CD4-positive, alpha-beta T cell (primary cell): ENCODE data around the gene GALNT10. TPM values are rescaled to one million over a fixed set of nuclear protein-coding genes. Genes with fewer than 3 reads are reported as not detected.

Source experiments
- ATAC-seq: fragments of 200-7000 bp; cut with Tn5 transposase; one replicate; pipeline ENCODE4 v1.10.0; 2022; ENCODE audit warnings: mild to moderate bottlenecking; ENCODE audit not compliant: poor library complexity
- CTCF ChIA-PET: fragments of 350-600 bp; sonication (Branson Sonifier 250); formaldehyde crosslinking; loops from one replicate; lab custom pipeline; 2021; ENCODE audit warnings: antibody characterized with exemption, inconsistent platforms; lab: Charles Lee
- POLR2A ChIA-PET: fragments of 350-600 bp; sonication (Branson Sonifier 250); formaldehyde crosslinking; loops from one replicate; lab custom pipeline; 2021; ENCODE audit warnings: antibody characterized with exemption, inconsistent platforms; lab: Charles Lee
- DNase-seq, 14 experiments: peaks; one replicate each; pipeline ENCODE4 v3.0.0-alpha.2; 2013 to 2020; ENCODE audit warnings: mixed read lengths in 2 of 14
- H3K27ac ChIP-seq, 2 donors: one replicate each; pipeline versions ENCODE4 v1.5.1 to v1.7.0; 2013; ENCODE audit warnings: low read length in 2 of 2, low read depth in 1 of 2, mild to moderate bottlenecking in 1 of 2
- H3K27me3 ChIP-seq, 2 experiments: 1 replicate in 1 of 2; 2 replicates in 1 of 2; pipeline versions ENCODE4 v1.6.1 to v1.7.0; 2013; ENCODE audit warnings: low read length in 2 of 2, control low read depth in 1 of 2, mild to moderate bottlenecking in 1 of 2, moderate library complexity in 1 of 2; ENCODE audit not compliant: insufficient read depth in 2 of 2, control insufficient read depth in 1 of 2
- H3K36me3 ChIP-seq: one replicate; pipeline ENCODE4 v1.6.1; 2013; ENCODE audit warnings: low read length, control low read depth; ENCODE audit not compliant: insufficient read depth
- H3K4me1 ChIP-seq: one replicate; pipeline ENCODE4 v1.6.1; 2013; ENCODE audit warnings: low read length, control low read depth; ENCODE audit not compliant: insufficient read depth
- H3K4me3 ChIP-seq: one replicate; pipeline ENCODE4 v1.5.1; 2013; ENCODE audit warnings: mild to moderate bottlenecking, low read length, moderate library complexity
- H3K9me3 ChIP-seq, 2 experiments: 1 replicate in 1 of 2; 2 replicates in 1 of 2; pipeline versions ENCODE4 v1.6.1 to v1.7.0; 2013; ENCODE audit warnings: low read length in 2 of 2, mild to moderate bottlenecking in 2 of 2, control low read depth in 1 of 2, moderate library complexity in 1 of 2; ENCODE audit not compliant: control insufficient read depth in 1 of 2, insufficient read depth in 1 of 2
- H3K27ac Mint-ChIP-seq: one replicate; pipeline ENCODE4 v1.8.0; 2020; ENCODE audit warnings: mixed read lengths
- H3K27me3 Mint-ChIP-seq: one replicate; pipeline ENCODE4 v1.8.0; 2021; ENCODE audit warnings: mixed read lengths
- H3K36me3 Mint-ChIP-seq: one replicate; pipeline ENCODE4 v1.8.0; 2021; ENCODE audit warnings: low read depth, mixed read lengths
- H3K4me1 Mint-ChIP-seq: one replicate; pipeline ENCODE4 v1.8.0; 2021; ENCODE audit warnings: low read depth, mixed read lengths
- H3K4me3 Mint-ChIP-seq: one replicate; pipeline ENCODE4 v1.8.0; 2020; ENCODE audit warnings: mild to moderate bottlenecking, mixed read lengths
- H3K9me3 Mint-ChIP-seq: one replicate; pipeline ENCODE4 v1.8.0; 2020; ENCODE audit warnings: mixed read lengths
- intact Hi-C, 2 experiments: fragments of 100-400 bp; cut with DNase I in 1 of 2; cut with micrococcal nuclease in 1 of 2; formaldehyde crosslinking; loops; one replicate each; pipeline versions ENCODE4 v1.15.1 to v1.9.0; 2023 to 2025; cut with DNase I, micrococcal nuclease
- total RNA-seq, 174 experiments: library from RNA in 2 of 174; stranded (reverse) in 2 of 174; gene quantifications; one replicate each; pipeline ENCODE4 v1.2.3 and lab custom pipeline; 2021 to 2026
- TF ChIP-seq, protein P1 (sequence below): fragments of 200-600 bp; IDR thresholded peaks from one replicate; pipeline ENCODE4 v1.8.0; 2022; ENCODE audit warnings: antibody characterized with exemption, mild to moderate bottlenecking

Gene GALNT10
- total RNA-seq, 2 experiments from 2014 or later = 21.7 to 23.0 TPM

DNA sequence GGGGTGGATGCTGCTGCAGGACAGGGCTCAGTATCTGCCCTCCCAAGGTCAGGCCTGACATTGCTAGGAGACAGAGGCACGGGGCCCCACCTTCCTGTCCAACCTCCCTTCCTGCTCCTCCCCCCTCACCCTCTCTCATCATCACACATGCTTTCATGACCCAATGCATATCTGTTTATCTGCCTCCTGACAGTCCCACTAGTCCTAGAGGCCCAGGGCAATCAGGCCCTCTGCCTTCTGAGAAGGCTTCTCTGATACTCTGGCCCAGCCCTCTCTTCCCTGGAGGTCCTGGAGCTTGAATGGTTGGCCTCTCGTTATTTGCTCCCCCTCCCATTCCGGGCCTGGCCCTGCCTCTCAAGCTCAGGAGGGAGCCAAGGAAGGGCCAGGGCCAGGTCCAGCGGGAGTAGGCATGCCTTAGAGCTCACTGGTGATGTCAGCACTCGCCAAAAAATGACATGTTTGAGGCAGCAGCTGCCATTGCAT lies 164.6 kb downstream of the GALNT10 start:
- no peak overlapping the region for H3K4me3 ChIP-seq
- ChIA-PET CTCF (no interaction called here), POLR2A (no interaction called here)
- peaks cover 11% of the 10 kb centered on the region for H3K36me3 Mint-ChIP-seq
- H3K9me3 ChIP-seq = no peaks in the 10 kb centered on the region
- no peaks in the 10 kb centered on the region for H3K4me1 Mint-ChIP-seq
- no peaks in the 10 kb centered on the region for H3K9me3 Mint-ChIP-seq
- no peak overlapping the region for H3K27ac Mint-ChIP-seq
- no peaks in the 10 kb centered on the region for H3K27me3 ChIP-seq
- no peak overlapping the region for H3K4me3 Mint-ChIP-seq
- ATAC-seq = no peak
- H3K27me3 Mint-ChIP-seq = no peaks in the 10 kb centered on the region
- no peak overlapping the region for H3K27ac ChIP-seq
- peaks cover 2% of the 10 kb centered on the region for H3K36me3 ChIP-seq
- no peak for DNase-seq
- H3K4me1 ChIP-seq = peaks cover 6% of the 10 kb centered on the region
- intact Hi-C loops = no loop called here
- TF ChIP-seq, protein P1, sequence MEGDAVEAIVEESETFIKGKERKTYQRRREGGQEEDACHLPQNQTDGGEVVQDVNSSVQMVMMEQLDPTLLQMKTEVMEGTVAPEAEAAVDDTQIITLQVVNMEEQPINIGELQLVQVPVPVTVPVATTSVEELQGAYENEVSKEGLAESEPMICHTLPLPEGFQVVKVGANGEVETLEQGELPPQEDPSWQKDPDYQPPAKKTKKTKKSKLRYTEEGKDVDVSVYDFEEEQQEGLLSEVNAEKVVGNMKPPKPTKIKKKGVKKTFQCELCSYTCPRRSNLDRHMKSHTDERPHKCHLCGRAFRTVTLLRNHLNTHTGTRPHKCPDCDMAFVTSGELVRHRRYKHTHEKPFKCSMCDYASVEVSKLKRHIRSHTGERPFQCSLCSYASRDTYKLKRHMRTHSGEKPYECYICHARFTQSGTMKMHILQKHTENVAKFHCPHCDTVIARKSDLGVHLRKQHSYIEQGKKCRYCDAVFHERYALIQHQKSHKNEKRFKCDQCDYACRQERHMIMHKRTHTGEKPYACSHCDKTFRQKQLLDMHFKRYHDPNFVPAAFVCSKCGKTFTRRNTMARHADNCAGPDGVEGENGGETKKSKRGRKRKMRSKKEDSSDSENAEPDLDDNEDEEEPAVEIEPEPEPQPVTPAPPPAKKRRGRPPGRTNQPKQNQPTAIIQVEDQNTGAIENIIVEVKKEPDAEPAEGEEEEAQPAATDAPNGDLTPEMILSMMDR = no peak

DNA sequence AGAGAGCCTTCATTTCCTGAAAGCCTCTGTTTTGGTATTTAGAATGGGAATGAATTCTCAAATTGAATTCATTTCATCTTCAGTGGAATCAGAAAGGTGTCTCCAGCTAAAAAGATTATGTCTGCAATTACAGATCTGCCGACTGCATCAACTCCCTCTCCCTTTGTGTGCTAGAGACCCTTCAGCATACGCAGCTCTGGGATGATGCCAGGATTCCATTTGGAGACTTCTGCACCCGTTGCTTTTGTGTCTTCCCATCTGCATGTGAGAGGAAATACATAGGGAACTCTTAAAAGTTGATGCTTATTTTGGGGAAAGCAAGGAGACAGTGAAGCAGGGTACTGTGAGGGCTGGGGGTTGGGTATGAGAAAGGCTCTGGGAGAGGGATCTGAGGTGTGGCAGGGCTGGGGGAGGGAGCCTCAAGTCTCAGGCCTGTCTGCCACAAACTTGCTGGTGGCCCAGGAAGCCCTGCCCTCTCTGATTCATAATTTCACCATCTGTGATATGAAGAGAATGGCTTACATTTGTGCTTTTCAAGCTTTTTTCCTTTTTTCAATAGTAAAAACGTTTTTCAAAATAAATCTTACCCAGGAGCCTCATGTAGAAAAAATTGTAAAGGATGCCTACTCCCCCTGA lies 165.6 kb downstream of the GALNT10 start:
- Histone ChIP-seq H3K9me3 (no peaks in the 10 kb centered on the region), H3K27me3 (no peaks in the 10 kb centered on the region), H3K4me1 (peaks cover 6% of the 10 kb centered on the region), H3K4me3 (no peak overlapping the region), H3K27ac (no peak overlapping the region), H3K36me3 (peaks cover 2% of the 10 kb centered on the region)
- TF ChIP-seq, protein P1 = no peak
- intact Hi-C loops = no loop called here
- H3K4me1 Mint-ChIP-seq = no peaks in the 10 kb centered on the region
- H3K36me3 Mint-ChIP-seq = peaks cover 4% of the 10 kb centered on the region
- H3K9me3 Mint-ChIP-seq = no peaks in the 10 kb centered on the region
- H3K27me3 Mint-ChIP-seq = no peaks in the 10 kb centered on the region
- ChIA-PET POLR2A (no interaction called here), CTCF (no interaction called here)
- DNase-seq = no peak
- ATAC-seq = no peak
- H3K27ac Mint-ChIP-seq = no peak overlapping the region
- no peak overlapping the region for H3K4me3 Mint-ChIP-seq

DNA sequence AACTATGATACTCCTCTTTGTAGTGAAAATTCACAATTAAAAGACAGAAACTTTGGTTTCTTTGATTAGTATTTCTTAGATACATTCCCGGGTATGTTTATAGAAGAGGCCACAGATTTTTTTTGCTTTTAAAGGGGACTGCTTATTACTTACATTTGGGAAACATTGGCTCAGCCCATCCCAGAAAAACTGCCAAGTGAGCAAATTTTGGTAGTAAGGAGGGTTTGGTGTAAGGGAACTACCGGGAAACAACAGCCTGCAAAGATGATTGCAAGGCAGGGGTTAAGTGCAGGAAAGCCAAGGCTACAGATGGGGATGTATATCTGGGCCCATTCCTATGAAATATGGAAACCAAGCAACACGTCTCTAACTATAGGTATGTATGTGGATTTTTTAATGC lies 166.4 kb downstream of the GALNT10 start:
- ChIA-PET POLR2A (no interaction called here), CTCF (no interaction called here)
- TF ChIP-seq, protein P1 = no peak
- no peak overlapping the region for H3K4me3 Mint-ChIP-seq
- H3K27me3 ChIP-seq = no peaks in the 10 kb centered on the region
- H3K4me1 Mint-ChIP-seq = no peaks in the 10 kb centered on the region
- H3K4me1 ChIP-seq = peaks cover 6% of the 10 kb centered on the region
- no peaks in the 10 kb centered on the region for H3K9me3 ChIP-seq
- H3K27me3 Mint-ChIP-seq = no peaks in the 10 kb centered on the region
- no peaks in the 10 kb centered on the region for H3K9me3 Mint-ChIP-seq
- H3K36me3 ChIP-seq = peaks cover 2% of the 10 kb centered on the region
- ATAC-seq = no peak
- no peaks in the 10 kb centered on the region for H3K36me3 Mint-ChIP-seq
- intact Hi-C loops = no loop called here
- no peak overlapping the region for H3K27ac ChIP-seq
- DNase-seq = no peak
- H3K27ac Mint-ChIP-seq = no peak overlapping the region
- no peak overlapping the region for H3K4me3 ChIP-seq
